ENCODE data around the gene FBXO46.
"Not testable (repeated sequence)": the region's sequence is repeated elsewhere in the genome, so short reads cannot be mapped to it uniquely, and the experiment has no call there.

The FBXO46 gene

DNA sequence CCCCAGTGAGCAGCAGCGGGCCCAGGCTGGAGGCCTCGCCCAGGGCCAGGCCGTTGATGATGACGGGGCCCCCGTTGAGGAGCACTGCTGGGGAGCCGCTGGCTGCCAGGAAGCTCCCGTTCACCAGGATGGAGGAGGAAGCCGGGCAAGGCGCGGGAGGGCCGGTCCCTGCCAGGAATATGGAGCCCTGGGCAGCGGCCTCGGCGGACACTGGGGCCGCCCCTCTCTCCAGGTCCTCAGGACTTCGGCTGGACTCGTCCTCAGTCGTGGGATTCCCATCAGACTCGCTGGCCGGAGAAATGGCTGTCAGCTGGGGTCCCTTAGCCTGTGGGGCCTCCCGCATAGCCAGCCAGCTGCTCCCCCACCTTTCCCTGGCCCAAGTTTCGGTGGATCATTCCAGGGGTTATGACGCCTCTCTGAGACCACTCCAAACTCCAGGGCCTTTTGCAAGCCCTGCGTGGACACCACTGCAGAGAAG, 36.2 kb upstream of the FBXO46 start:
- DNase-seq (ENCODE audit: low read depth, low spot score): no peak

DNA sequence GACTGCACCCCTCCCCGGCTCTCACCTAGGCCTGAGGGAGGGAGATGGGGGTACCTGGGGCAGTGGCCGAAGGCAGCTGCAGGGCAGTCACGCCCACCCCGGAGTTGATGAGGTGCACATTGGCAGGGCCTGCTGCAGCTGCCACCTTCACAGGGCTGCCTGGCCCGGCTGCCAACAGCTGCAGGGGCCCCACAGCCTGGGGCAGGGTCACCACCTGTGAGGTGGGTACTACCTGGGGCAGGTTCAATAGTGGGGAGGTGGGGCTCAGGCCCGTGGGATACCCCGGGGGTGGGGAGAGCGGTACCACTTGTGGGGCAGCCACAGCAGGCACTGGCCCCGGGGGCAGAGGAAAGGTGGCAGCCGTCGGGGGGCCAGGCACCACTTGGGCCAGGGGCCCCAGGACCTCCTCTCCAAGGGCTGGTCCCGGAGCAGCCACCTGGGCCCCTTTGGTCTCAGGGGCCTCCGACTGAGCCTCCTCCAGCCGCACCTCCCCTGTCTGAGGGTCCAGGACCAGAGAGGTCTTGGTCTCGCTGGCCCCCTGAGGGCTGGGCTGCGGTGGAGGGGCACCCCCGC, 35.7 kb upstream of the FBXO46 start:
- no peak for DNase-seq (ENCODE audit: low read depth, low spot score)

DNA sequence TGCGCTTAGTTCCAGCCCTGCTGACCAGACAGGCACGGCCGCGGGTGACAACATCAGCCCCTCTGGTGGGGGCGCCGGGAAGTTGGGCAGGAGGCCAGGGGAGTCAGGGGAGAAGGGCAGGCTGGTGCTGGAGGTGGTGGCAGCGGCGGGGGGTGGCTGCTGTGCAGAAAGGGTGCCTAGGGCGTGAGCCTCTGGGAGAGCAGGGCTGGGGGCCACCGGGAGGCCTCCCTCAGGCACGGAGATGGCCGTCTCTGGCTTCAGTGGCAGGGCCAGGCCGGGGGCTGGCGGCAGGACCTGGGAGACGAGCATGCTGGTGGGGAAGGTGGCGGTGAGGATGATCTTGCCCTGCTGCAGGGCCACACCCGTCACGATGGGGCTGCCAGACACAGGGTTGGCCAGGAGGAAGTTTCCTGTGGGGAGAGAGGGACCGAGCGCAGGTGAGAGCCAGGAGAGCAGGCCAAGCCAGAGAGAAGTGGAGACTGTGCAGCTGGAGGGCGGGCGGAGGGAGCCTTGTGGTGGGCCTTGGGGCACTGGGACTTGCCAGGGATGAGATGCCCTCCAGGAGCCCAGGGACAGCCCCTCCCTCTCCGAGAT, 35.1 kb upstream of the FBXO46 start:
- DNase-seq (ENCODE audit: low read depth, low spot score): no peak

DNA sequence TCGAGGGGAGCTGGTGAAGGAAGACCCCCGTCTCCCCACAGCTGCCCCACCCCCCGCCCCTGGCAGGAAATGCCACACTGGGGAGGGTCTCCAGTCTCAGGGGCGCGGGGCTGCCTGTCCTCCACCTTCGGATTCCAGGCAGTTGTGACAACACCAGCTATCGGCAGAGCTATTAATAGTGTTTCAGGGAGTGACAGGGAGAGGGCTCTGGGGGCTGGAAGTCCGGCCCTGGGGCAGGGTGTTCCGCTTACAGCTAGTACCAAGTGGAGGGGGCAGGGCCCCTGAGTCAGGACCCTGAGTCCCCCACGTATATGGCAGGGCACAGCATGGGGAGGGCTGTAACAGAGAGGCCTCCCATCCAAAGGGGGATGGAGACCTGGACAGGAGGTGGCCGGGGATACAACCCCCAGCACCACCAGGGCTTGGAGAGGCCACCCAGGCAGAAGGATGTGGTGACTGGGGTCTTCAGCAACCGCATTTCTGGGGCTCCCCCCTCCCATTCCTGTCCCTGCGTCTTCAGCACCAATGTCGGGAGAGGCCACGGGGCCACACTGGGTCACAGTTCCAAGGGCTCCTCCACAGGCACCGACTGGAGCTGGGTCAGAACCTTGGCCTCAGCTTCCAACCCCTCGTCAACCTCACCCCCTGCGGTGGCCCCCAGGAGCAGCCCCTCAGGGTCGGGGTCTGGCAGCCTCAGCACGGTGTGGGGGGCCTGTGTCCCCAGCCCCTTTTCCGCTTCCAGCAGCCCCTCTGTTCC, 34.4 kb upstream of the FBXO46 start:
- no peak for DNase-seq (ENCODE audit: low read depth, low spot score)

DNA sequence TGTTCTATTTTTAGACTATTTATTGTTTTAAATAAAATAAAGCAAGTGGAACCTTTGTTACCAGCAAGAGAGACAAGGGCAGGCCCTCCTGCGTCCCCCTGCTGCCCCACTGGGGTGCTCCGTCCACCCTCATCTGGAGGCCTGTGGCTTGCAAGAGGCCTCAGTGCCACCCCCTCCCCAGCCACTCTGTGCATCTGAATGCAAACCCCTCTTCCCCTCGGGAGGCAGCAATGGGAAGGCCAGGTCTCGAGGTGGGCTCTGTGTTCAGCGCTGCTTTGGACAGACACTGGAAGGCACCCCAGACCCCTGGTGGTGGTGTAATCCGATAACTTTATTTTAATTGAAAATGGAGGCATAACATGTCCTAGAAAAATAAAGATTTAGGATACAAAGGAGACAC, 33.8 kb upstream of the FBXO46 start:
- no peak for DNase-seq (ENCODE audit: low read depth, low spot score)

DNA sequence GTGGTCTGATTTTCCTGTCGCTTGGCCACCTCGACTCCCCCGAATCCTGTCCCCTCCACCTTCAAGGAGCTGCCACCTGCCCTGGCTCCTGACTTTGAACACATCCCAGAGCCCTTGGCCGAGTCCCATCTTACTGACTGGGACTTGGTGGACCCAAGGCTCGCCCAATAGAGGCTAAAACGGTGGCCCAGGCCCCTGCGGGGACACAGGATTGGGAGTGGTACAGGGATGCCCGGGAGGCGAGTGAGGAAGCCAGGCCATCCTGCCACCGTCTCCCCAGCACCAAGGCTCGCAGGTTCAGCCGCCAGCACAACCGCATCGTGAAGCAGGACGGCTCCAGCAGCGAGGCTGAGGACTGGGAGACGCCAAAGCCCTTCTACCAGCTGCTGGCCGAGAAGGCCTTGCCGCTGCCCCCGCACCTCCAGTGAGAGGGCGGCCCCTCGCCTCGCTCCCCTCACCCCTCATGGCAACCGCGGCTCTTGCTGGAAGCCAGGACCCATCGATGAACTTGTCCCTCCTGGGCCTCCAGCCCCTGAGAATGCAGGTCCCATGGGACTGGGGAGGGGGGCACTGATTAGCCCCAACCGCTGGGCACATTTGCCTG, 33.1 kb upstream of the FBXO46 start:
- no peak for DNase-seq (ENCODE audit: low read depth, low spot score)

DNA sequence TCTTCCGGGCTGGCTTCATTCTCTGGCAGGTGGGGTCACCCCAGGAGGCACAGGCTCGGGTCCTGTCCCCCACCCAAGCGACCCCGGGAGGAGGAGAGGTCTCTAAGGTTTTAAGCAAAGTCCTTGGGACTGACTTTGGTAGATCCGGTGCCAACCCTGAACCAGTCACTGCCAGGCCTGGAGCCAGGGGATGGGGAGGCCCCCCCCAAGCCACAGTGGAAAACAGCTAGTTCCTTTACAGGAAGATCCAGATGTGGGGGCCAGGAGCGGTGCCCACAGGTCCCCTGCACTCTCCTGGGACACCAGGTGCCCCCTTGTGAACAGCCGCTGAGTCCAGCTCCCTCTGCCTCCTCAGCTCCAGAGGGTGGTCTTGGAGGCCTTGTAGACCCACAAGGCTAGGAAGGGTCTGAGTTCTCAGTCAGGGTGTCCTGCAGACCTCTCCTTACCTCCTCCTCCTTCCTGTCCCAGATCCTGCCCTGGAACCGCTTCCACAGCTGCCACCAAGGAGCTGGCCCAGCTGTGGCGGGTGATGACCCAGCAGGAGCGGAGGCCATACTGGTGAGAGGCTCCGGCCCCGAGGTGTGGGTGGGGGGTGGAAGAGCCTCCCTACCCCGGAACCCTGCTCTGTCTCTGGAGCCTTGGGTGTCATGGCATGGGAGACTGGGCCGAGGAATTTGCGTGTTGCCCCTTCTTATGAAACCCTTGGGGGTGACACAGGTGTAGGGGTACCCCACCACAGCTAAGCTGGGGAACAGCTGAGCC, 32.4 kb upstream of the FBXO46 start:
- no peak for DNase-seq (ENCODE audit: low read depth, low spot score)

DNA sequence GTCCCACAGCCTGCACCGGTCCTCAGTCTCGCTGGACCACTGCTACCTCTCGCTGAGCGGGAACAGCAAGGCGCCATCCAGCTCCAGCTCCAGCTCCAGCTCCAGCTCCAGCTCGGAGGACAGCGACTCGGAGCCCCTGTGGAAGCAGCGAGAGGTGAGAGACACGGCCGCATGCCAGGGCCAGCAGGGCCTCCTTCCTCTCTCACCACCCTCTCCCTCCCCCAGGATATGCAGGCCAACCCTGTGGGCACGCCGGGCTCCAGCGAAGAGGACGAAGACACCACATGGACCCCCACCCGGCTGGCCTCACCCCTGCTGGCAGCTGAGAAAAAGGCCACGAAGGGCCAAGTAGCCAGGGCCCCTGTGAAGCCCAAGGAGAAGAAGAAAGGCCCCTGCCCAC, 31.0 kb upstream of the FBXO46 start:
- DNase-seq (ENCODE audit: low read depth, low spot score): no peak

DNA sequence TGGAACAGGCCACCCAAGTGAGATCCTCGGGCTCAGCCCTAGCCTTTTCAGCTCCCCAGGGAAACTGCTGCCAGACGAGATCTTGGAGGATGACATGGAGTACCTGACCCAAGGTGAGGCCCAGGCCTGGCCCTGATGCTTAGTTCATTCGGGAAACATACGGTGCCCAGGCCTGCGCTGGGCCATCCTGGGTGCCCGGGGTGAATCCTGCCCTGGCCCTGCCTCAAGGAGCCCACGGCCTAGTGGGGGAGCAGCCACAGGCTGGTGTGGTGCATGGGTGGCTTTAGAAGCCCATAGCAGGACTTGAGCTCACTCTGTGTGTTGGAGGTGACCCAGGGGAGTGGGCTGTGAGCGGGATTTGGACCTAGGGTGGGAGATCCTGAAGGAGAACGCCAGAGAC, 28.2 kb upstream of the FBXO46 start:
- DNase-seq (ENCODE audit: low read depth, low spot score): no peak

DNA sequence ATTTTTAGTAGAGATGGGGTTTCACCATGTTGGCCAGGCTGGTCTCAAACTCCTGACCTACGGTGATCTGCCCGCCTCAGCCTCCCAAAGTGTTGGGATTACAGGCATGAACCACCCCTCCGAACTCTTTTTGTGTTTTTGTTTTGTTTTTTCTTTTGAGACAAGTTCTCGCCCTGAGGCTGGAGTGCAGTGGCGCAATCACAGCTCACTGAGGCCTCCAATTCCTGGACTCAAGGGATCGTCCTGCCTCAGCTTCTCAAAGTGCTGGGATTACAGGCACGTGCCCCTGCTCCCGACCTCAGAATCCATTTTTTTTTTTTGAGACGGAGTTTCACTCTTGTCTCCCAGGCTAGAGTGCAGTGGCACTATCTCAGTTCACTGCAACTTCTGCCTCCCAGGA, 27.0 kb upstream of the FBXO46 start:
- no peak for DNase-seq (ENCODE audit: low read depth, low spot score)

DNA sequence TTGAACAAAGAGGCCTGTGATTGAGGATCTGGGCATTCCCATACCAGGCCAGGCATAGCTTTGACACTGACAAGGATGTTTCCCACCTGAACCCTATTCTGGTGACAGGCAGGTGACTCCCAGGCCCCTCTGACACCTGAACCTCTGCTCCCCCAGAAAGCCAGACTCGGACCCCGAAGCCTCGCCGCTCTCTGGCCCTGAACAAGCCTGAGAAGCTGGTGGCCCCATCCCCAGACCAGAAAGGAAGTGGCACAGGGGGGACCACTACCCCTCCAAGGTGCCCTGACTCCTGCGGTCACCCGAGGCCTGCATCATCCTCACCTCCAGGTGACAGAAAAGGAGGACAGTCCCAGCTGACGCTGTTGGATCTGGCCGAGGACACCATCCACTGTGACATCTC, 23.6 kb upstream of the FBXO46 start:
- DNase-seq (ENCODE audit: low read depth, low spot score): no peak

DNA sequence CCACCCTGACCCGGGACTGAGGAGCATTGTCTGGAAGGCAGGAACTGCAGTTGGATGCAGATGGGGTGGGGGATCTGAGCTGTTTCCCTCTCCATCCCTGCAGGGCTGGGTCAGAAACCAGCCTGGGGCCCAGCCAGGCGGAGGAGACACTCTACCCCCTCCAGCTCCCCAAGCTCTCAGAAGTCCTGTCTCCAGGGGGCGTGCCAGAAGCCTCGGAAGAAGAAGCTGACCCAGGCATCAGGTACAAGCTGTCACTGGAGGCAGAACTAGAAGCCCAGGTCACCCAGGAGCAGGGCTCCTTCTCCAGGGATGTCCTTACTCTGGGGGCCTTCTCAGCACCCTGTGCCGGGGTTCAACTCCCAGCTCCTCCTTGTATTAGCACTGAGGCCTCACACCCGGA, 22.9 kb upstream of the FBXO46 start:
- no peak for DNase-seq (ENCODE audit: low read depth, low spot score)

DNA sequence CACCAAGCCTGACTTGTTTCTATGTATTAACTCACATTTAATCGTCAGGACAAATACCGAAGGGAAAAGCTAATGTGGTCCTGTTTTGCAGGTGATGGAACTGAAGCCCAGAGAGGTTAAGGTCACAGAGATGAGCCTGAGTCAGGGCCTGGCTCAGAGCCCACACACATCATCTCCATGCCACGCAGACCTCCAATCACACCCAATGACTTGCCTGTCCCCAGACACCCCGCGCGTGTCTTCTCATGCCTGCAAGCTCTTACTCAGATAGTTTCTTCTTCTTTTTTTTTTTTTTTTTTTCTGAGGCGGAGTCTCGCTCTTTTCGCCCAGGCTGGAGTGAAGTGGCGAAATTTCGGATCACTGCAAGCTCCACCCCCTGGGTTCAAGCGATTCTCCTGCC, 21.9 kb upstream of the FBXO46 start:
- no peak for DNase-seq (ENCODE audit: low read depth, low spot score)

DNA sequence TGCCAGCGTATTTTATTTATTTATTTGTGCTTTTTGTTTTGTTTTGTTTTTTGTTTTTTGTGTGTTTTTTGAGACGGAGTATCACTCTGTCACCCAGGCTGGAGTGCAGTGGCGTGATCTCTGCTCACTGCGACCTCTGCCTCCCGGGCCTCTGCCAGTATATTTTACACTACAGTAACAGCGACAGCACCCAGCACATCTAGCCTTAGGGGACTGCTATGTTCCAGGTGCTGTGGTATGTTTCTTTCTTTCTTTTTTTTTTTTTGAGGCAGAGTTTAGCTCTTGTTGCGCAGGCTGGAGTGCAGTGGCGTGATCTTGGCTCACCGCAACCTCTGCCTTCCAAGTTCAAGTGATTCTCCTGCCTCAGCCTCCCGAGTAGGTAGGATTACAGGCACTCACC, 20.8 kb upstream of the FBXO46 start:
- not testable (repeated sequence) for DNase-seq (ENCODE audit: low read depth, low spot score)

DNA sequence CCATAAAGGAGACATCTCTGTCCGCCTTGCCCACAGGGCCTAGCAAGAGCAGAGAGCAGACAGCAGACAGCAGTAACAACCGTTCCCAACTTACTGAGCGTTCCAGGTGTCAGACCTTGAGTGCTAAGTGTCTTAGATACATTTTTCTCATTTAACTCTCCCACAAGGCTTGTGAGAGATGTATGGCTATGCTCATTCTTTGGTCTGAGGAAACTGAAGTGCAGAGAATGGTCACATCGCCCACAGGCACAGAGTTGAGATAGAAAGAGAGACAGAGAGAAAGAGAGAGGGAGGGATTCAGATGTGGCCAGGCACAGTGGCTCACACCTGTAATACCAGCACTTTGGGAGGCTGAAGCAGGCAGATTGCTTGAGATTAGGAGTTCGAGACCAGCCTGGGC, 16.8 kb upstream of the FBXO46 start:
- no peak for DNase-seq (ENCODE audit: low read depth, low spot score)

DNA sequence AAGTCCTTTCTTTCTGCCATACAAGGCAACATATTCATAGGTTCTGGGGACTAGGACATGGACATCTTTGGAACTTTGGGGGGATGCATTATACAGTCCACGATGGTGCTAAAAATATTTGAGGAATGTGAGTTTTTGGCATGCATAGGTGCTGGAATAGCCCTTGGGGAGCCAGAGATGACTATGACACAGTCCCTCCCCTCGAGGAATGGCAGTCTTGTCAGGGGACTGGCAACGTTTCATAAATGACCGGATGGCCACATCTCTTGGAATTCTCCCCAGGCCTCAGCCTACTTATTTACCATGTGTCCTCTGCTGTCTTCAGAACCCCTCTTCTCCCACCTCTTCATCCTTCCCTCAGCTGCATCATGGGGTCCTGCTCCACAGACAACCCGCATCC, 16.2 kb upstream of the FBXO46 start:
- DNase-seq (ENCODE audit: low read depth, low spot score): no peak

DNA sequence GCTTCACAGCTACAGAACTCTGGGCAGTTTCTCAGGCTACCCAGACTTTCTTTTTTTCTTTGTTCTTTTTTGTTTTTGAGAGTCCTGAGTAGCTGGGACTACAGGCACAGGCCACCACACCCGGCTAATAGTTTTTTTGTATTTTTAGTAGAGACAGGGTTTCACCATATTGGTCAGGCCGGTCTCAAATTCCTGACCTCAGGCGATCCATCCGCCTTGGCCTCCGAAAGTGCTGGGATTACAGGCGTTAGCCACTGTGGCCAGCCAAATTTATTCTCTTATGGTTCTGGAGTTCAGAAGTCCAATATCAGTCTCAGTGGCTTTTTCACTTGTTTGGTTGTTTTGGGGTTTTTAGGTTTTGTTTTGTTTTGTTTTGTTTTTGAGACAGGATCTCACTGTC, 14.9 kb upstream of the FBXO46 start:
- DNase-seq (ENCODE audit: low read depth, low spot score): no peak

DNA sequence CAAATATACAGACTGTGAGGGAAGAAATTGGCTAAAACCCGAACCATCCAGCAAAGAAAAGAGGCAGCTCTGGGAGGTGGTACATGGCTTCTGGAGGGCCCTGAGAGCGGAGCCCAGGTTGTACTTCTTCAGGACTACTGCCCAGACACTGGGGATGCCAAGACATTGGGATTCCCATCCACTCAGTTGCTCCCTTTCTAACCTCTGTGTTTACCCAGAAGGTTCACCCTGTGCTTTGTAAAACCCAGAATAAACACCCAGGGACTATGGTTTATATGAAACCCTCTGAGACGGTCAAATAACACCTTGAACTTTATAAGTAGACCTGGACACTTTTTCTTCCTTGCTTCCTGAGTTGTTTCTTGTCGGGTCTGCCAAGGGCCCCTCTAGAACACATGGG, 12.3 kb upstream of the FBXO46 start:
- no peak for DNase-seq (ENCODE audit: low read depth, low spot score)

DNA sequence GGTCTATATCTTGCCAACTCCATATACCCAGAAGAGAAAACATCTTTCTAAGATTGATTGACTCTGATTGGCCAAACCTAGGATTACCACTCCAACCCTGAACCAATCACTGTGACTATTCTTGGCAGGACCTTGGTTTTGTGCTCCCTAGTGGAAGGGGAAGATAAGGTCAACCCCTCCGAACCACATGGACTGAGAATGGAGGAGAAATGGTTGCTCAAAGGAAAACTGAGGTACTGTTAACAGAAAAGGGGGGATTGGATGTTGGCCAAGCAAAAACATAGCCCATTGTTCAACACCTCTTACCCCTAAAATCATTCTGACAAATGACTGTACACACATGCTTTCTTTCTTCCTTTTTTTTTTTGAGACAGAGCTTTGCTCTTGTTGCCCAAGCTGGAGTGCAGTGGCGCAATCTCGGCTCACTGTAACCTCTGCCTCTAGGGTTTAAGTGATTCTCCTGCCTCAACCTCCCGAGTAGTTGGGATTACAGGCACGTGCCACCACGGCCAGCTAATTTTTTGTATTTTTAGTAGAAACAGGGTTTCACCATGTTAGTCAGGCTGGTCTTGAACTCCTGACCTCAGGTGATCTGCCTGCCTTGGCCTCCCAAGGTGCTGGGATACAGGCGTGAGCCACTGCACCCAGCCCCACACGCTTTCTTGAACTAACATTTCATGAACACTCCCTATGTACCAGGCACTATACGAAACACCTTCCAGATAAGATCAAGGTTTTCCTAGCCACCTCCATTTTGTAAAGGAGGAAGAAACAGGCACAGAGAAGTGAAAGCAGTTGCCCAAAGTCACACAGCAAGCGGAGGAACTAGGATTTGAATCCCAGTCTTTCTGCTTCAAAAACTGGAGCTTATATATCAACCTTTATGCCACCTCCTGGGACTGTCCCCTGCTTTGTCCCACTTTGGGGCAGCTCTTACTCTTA, 9.1 kb upstream of the FBXO46 start:
- DNase-seq (ENCODE audit: low read depth, low spot score): no peak

DNA sequence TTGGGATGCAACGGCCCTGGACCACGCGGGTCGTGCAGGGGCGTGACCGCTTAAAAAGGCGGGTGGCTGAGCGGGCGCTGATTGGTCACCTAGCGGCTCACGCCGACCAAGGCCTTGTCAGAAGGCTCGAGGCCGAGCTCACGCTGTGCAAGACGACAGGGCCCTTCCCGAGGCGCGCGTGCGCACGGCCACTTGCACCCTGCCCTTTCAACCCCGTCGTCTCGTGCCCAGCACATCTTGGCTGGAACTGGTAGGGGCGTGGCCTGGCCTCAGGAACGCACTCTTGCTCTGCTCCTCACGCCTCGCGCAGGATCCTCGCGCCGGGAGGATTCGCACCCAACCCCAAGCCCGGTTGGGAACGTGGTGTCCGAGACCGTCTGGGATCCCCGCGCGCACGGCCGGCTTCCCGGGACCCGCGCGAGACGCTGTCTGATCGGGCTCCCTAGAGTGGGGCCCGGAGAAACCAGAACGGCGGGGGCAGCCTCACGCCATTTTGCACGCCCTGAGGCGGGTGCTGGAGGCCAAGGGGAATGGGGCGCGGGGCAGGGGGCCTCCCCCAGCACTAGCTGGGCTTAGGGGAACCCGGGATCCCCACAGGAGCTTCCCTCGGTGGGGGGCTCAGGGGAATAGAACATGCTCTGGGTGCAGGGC, 2.6 kb upstream of the FBXO46 start, which contains the start of gene MEIOSIN:
TSS of gene MEIOSIN (plus strand) at position 280 of the 651 bp plus-strand sequence. CDS start 1,938 bp downstream, outside the sequence.
- DNase-seq (ENCODE audit: low read depth, low spot score): no peak
